ENCODE measurements around the gene LIPT1.

DNA sequence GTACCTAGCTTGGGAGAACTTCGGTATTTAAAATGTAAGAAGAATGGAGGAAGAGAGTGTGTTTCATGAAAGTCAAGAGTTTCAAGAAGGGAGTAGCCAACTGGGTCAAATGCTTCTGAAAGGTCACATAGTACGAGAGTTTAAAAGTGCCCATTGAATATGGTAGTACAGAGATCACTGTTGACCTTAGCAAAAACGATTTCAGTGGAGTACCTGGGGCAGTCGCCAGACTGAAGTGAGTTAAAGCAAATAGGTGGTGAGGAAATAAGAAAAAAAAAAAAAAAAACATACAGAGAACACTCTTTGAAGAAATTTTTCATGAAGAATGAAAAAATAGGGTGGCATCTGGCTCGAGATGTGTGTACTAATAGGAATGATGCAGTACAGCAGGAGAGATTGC lies 11.5 kb downstream of the LIPT1 start:
- TF ChIP-seq KDM1A (IDR thresholded peaks at IDR 0.05; ENCODE audit: borderline replicate concordance, low read length) (no peak), POLR2A (IDR thresholded peaks at IDR 0.05; ENCODE audit: control extremely low read depth in 1 of 2, low read depth in 2 of 2, low read length in 2 of 2) (no peak), SP1 (IDR thresholded peaks at IDR 0.05; ENCODE audit: low read depth, low read length) (no peak), CREB1 (IDR thresholded peaks at IDR 0.05) (no peak), EZH2 (IDR thresholded peaks at IDR 0.05; ENCODE audit: low read depth, low read length, severe bottlenecking) (no peak), POLR2AphosphoS5 (IDR thresholded peaks at IDR 0.05; ENCODE audit: low read depth, low read length) (no peak), NRF1 (IDR thresholded peaks at IDR 0.05; ENCODE audit: low read depth, low read length) (no peak)
- TF ChIP-seq, protein P1, sequence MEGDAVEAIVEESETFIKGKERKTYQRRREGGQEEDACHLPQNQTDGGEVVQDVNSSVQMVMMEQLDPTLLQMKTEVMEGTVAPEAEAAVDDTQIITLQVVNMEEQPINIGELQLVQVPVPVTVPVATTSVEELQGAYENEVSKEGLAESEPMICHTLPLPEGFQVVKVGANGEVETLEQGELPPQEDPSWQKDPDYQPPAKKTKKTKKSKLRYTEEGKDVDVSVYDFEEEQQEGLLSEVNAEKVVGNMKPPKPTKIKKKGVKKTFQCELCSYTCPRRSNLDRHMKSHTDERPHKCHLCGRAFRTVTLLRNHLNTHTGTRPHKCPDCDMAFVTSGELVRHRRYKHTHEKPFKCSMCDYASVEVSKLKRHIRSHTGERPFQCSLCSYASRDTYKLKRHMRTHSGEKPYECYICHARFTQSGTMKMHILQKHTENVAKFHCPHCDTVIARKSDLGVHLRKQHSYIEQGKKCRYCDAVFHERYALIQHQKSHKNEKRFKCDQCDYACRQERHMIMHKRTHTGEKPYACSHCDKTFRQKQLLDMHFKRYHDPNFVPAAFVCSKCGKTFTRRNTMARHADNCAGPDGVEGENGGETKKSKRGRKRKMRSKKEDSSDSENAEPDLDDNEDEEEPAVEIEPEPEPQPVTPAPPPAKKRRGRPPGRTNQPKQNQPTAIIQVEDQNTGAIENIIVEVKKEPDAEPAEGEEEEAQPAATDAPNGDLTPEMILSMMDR (IDR thresholded peaks at IDR 0.05; ENCODE audit: control extremely low read depth in 1 of 3, insufficient read depth in 1 of 3, low read depth in 1 of 3, low read length in 3 of 3), result no peak
